GM12801 (cell line): Measurements from ENCODE around the gene KLHDC8A.

Experiments used
- CTCF ChIP-seq: IDR thresholded peaks from one replicate; pipeline ENCODE4 v1.5.1; 2011; ENCODE audit warnings: control low read depth; ENCODE audit not compliant: insufficient read length; ENCODE audit errors: extremely low read depth

Gene KLHDC8A

GRCh38 chr1:205326812-205327466 lies 29.8 kb downstream of the KLHDC8A start:
- no peak for TF ChIP-seq CTCF

GRCh38 chr1:205325334-205325884 lies 31.3 kb downstream of the KLHDC8A start:
- TF ChIP-seq CTCF: no peak

- TF ChIP-seq CTCF: no peak
These were observed 31.9 kb downstream of the KLHDC8A start for GRCh38 chr1:205324781-205325180.

- TF ChIP-seq CTCF: no peak
These were observed 32.9 kb downstream of the KLHDC8A start for GRCh38 chr1:205323794-205324193.

- no peak for TF ChIP-seq CTCF
These were observed 34.8 kb downstream of the KLHDC8A start for GRCh38 chr1:205321959-205322283.

GRCh38 chr1:205321162-205321958 lies 35.4 kb downstream of the KLHDC8A start, which contains the start of gene NUAK2:
TSS of gene NUAK2 (minus strand) at chr1:205321745. CDS start at chr1:205321628, 117 bp downstream.
- no peak for TF ChIP-seq CTCF
